Medulla oblongata (tissue), 1 donor: Measurements from ENCODE around the gene FAM168A.

Source experiments
- DNase-seq: peaks from one replicate; pipeline ENCODE4 v3.0.0-alpha.2; 2015; ENCODE audit errors: extremely low spot score

Gene FAM168A

DNA sequence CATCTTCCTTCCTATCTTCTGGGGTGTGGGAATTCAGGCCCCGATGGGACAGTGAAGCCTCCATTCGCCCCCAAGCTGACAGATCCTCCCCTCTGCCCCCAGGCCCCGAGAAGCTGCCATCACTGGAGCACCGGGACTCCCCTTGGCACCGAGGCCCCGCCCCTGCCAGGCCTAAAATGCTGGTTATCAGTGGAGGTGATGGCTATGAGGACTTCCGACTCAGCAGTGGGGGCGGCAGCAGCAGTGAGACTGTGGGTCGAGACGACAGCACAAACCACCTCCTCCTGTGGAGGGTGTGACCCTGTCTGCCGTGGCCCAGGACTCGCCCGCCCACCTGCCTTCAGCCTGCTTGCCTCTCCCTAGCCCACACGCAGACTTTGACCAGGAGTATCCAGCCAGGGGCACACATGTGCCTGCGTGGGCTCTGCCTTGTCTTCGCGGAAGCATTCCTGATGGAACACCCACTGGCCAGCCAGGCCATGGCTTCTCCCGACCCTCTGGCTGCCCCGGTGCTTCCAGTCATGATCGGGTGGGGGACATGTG is 230.4 kb downstream of the FAM168A start:
- DNase-seq: no peak

DNA sequence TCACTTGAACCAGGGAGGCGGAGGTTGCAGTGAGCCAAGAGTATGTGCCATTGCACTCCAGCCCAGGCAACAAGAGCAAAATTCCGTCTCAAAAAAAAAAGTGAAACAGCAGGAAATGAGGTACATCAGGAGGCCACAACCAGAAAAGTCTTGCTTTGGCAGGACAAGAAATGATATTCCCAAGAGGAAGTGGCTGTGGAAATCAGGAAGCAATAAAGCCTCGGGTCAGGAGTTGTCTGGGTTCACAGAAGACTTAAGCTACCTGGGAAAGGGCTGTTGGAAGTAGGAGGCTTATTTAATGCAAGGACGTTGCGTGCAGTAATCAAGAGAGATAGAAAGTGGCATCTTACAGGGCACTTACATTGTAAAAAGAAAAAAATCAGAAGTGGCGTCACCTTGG is 231.0 kb downstream of the FAM168A start:
- DNase-seq: no peak

DNA sequence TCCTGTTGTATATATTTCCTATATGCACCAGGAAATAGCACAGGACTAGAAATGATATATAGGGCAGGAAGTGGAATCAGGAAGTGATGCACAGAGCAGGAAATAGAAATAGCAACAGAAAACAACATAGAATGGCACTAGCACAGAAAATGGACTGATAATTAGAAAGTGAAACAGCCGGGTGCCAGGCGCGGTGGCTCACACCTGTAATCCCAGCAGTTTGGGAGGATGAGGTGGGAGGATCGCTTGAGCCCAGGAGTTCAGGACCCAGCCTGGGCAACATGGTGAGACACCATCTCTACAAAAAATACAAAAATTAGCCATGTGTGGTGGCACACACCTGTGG is 231.7 kb downstream of the FAM168A start:
- DNase-seq: no peak

DNA sequence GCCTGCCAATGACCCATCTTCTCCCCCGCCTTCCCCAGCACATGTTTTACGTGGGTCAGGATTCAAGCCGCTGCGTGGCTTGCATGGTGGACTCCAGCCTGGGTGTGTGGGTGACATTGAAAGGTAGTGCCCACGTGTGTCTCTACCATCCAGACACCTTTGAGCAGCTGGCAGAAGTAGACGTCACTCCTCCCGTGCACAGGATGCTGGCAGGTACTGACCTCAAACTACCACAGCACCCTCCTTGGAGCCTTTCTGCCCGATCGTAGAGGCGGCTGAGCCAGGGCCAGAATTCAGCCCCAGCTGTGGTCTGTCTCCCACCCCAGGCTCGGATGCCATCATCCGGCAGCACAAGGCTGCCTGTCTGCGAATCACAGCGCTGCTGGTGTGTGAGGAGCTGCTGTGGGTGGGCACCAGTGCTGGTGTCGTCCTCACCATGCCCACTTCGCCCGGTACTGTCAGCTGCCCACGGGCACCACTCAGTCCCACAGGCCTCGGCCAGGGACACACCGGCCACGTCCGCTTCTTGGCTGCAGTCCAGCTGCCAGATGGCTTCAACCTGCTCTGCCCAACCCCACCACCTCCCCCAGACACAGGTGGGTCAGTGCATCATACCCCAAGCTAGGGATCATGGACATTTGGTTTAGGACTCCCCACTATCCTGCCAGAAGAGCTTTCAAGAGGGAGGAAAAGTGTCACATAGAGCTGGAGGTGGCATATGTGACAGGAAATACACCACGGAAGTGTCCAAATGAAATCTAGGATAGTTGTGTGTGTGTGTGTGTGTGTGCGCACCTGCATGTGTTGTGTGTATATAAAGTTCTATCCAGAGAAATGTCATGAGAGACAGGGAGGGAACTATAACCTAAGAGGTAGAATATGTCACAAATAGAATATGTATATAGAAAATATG is 232.3 kb downstream of the FAM168A start:
- DNase-seq: no peak

DNA sequence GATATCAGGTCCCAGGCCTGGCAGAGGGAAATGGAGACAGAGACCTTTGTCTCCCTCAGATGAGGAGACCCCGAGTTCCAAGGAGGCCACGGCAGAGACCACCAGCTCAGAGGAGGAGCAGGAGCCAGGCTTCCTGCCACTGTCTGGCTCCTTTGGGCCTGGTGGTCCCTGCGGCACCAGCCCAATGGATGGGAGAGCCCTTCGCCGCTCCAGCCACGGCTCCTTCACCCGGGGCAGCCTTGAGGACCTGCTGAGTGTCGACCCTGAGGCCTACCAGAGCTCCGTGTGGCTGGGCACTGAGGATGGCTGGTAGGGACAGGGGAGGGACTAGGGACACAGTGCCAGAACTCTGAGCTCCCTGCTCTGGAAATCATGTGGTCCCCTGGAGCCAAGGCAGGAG is 234.8 kb downstream of the FAM168A start:
- no peak for DNase-seq

DNA sequence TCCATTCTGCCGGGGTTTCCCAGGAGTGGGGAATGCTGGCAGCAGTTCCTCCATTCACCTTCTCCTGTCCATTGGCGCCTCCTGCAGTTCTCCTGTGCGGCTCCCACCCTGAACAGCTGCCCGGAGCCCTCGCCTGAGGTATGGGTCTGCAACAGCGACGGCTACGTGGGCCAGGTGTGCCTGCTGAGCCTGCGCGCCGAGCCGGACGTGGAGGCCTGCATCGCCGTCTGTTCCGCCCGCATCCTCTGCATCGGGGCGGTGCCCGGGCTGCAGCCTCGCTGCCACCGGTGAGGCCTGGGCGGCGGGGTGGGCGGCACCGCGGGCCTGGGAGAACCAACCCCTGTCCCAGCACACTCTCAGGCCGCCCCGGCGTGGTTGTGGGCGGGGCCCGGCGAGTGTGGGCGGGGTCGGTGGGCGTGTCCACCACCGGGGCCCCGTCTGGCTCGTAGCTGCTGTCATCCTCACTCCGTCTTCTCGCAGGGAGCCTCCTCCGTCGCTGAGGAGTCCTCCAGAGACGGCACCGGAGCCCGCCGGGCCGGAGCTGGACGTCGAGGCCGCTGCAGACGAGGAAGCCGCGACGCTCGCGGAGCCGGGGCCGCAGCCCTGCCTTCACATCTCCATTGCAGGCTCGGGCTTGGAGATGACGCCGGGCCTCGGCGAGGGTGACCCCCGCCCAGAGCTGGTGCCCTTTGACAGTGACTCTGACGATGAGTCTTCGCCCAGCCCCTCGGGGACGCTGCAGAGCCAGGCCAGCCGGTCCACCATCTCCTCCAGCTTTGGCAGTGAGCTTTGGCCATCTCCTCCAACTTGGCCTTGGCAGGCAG is 235.7 kb downstream of the FAM168A start:
- no peak for DNase-seq

DNA sequence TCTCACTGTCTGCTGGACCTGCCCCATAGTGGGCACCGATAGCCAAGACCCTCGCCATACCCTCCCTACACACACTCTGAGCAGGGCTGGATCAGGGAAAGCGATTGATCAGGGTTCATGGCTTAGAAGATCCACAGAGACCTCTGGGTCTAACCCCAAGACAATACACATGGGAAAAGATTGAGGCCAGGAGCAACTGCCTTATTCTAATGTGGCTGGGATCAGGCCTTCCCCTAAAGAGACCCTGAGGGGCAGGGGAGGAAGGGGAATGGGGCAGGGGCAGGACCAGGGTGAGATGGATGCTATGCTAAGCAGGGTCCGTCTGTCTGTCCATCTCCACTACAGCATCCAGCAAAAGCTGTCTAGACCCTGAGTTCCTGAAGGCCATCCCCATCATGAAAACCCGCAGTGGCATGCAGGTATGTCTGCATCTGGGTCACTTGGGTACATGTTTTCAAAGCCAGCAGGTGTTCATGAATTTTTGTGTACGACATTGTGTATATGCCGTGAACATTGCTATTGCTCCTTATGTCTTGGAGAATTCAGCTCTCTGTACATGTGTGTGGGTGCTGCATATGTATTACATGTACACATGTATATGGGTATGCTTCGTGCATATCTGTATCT is 237.1 kb downstream of the FAM168A start:
- no peak for DNase-seq

DNA sequence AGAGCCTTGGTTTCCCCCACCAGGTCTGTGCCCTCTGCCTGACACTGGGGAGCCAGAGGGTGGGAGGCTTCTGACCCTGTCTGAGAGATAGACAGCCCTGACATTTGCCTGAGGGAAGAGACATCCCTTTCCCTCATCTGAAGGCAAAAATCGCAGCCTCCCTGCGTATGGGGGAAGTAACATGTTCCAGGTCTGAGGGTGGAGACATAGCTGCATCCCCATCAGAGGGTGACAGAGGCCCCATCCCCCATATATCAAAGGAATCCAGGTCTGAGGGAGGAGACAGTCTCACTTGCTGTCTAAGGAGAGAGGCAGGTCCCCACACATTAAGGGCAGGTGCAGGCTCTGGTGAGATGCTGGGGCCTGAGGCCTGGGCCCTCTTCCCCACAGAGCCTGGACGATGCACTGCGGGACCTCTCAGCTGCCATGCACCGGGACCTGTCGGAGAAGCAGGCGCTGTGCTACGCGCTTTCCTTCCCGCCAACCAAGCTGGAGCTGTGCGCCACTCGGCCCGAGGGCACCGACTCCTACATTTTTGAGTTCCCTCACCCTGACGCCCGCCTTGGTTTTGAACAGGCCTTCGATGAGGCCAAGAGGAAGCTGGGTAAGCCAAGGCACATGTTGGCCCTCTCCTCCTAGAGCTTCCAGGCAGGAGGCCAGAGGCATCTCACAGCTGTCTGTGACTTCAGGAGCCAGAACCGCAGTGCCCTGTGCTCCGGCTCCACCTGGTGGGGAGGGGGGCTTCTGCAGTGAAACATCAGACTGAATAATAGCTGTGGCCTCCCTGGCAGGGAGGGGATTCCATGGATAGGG is 237.8 kb downstream of the FAM168A start:
- peak; percentile 74 for DNase-seq

DNA sequence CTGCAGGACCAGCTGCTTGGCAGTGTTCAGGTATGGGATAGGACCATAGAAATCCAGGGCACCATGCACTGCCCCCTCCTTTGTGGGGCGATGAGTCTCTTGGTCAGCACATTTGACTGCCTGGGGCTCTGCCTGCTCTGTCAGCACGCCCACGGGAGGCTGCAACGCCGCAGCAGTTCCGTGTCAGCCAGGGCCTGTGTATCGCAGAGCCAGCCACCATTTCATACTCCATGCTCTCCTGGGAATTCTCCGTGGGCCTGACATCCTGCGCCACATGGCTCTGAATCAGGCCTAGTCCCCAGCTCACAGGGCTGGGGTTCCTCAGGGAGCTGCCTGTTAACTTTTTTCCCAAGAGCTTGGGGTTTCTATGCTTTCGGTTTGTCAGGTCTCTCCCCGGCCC is 238.6 kb downstream of the FAM168A start:
- no peak for DNase-seq

DNA sequence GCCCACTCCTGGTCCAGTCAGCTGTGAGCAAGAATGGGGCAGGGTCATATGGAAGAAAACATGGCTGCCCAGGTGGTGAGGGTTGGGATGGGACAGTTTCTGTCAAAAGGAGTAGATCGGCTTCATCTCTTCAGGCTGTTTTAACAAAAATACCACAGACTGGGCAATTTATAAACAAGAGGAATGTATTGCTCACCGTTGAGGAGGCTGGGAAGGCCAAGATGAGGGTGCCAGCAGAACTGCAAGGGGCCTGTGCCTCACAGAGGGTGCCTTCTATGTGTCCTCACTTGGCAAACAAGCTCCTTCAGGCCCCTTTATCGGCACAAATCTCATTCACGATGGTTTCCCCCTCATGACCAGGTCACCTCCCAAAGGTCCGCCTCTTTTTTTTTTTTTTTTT is 239.8 kb downstream of the FAM168A start:
- DNase-seq: no peak

DNA sequence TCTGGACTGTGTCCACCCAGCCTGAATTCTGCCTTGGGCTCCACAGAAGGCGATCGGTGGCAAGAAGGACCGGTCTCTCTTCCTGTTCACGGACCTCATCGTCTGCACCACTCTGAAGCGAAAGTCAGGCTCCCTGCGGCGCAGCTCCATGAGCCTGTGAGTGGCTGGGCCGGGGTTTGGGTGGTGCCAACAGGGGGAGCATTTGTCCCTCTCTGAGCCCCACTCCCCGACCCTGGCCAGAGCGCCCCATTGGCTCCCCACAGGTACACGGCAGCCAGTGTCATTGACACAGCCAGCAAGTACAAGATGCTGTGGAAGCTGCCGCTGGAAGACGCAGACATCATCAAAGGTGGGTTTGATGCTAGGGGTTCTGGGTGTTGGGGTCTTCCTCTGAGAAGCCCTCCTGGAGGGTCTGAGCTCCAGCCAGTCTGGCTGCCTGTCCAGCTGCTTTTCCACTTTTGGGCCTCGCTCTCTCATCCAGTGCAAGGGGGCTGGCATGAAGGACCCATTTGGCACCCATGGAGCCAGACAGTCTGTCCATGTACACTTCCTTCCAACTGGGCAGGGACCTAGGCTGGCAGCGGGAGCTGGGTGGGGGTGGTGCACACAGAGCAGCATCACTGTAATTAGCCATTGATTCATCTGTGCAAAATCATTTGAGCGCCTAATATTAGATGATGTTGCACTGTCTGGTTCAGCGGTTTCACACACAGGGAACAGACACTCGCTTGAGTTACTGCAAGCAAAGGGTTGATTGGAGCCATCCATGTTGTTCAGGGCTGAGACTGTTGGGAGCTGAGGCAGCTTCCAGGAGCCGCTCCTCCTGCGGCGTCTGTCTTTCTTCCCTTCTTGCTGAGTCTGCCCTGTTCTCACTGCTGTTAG is 240.7 kb downstream of the FAM168A start:
- no peak for DNase-seq

DNA sequence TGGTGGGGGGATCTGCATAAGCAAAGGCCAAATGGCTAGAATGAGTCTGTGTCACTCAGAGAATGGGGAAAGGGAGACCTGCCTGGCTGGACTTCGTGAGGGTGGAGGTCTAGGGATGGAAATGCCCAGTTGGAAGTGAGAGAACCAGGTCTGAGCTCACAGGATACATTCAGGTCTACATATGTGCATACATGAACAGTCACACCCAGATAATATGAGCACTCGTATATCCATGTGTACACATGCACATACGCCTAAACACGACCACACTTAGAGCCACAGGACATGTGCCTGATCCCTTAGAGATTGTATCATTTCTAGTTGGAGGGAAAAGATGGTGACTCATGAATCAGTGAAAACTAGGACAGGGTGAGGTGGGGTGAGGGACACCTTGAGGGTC is 242.8 kb downstream of the FAM168A start:
- no peak for DNase-seq

DNA sequence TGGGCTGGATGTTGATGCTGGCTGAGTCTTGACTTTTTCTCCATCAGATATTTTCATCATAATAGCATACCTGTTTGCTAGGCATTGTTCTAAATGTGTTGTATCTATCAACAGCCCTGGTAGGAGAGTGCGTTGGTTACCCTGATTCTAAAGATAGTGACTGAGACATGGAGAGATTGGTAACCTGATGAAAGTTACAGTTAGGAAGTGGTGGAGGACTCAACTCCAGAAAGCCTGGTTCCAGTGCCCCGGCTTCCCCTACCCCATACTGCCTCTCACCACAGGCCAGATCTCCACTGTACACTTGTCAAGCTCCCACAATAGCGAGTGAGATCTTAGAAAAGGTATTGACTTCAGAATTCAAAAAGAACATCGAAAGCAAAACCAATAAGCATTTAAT is 244.5 kb downstream of the FAM168A start:
- DNase-seq: no peak

DNA sequence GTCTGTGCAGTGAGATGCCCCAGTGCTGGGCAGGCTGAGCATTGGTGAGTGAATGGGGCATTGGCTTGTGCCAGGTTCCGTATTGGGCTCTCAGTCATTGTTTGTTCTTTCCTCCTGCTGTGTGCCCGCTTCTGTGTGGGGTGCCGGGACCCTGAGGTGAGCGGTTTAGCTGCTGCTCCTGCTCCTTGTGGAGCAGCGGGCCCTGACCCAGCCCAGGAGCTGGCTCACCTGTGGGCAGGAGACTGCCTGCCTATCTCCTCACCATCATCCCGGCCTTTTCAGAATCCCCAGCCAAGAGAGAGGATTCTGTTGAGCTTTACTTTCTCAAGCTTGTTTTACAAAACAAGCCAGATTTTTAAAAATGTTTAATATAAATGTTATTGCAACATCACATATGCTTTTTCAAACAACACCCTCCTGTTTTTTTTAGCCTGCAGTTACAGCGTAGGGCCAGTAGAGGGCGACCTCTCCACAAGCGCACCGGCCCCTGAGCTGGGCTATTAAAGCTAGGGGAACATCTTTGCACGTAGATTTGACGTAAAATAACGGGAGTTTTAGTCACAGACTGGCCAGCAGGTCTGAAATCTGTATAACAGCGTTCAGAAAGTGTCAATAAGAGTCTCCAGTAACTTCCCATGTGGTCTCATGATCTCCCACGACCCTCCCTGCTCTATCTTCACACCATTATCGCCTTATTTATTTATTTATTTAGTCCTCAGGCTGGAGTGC is 246.8 kb downstream of the FAM168A start:
- peak; percentile 77 for DNase-seq
